ENCODE measurements around the gene RARS1.

RARS1 gene

DNA sequence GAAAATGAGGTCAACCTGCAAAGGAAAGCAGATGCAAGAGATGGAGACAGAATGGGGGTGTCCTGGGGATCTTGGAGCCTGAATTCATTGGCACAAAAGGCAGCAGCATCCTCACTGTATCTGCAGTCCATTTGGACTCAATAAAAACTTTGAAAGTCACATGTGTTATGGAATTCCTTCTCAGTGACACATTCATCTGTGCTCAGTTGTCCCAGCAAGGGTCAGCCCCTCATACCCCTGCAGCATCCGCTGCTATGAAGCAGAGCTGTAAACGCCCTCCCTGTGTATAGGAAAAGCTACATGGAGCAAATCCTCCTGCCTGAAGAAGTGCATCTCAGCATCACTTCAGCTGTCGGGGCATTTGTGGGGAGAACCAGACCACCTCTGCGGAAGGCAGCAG is 14.5 kb upstream of the RARS1 start:
- Mint-ChIP-seq H3K27ac (no peak overlapping the region), H3K4me3 (no peak overlapping the region), H3K27me3 (ENCODE audit: low read depth) (no peaks in the 10 kb centered on the region), H3K9me3 (no peaks in the 10 kb centered on the region), H3K36me3 (ENCODE audit: low read depth) (peaks cover 7% of the 10 kb centered on the region), H3K4me1 (no peaks in the 10 kb centered on the region)
- TF ChIP-seq, protein P1, sequence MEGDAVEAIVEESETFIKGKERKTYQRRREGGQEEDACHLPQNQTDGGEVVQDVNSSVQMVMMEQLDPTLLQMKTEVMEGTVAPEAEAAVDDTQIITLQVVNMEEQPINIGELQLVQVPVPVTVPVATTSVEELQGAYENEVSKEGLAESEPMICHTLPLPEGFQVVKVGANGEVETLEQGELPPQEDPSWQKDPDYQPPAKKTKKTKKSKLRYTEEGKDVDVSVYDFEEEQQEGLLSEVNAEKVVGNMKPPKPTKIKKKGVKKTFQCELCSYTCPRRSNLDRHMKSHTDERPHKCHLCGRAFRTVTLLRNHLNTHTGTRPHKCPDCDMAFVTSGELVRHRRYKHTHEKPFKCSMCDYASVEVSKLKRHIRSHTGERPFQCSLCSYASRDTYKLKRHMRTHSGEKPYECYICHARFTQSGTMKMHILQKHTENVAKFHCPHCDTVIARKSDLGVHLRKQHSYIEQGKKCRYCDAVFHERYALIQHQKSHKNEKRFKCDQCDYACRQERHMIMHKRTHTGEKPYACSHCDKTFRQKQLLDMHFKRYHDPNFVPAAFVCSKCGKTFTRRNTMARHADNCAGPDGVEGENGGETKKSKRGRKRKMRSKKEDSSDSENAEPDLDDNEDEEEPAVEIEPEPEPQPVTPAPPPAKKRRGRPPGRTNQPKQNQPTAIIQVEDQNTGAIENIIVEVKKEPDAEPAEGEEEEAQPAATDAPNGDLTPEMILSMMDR (IDR thresholded peaks at IDR 0.05; ENCODE audit: unreplicated experiment in 3 of 3), result no peak

DNA sequence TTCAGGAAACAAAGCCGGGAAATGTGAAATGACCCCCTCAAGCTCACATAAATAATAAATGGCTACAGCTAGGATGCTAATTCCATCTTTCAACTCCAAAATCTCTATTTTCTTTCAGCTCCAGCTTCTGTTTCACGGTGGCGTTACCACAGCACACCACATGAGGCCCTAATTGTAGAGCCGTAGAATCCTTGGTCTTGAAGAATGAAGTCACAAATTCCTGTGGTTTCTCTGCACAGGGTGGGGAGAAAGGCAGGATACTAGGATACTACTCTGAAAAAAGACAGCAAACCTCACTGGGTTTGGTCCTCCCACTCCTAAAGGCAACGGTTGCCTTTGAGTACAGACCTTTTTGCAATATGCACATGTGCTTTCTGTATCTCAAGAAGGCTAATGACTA is 13.9 kb upstream of the RARS1 start:
- TF ChIP-seq, protein P1 (IDR thresholded peaks at IDR 0.05; ENCODE audit: unreplicated experiment in 3 of 3), result no peak
- Mint-ChIP-seq H3K4me1 (no peaks in the 10 kb centered on the region), H3K27me3 (ENCODE audit: low read depth) (no peaks in the 10 kb centered on the region), H3K9me3 (no peaks in the 10 kb centered on the region), H3K27ac (no peak overlapping the region), H3K36me3 (ENCODE audit: low read depth) (peaks cover 7% of the 10 kb centered on the region), H3K4me3 (no peak overlapping the region)

DNA sequence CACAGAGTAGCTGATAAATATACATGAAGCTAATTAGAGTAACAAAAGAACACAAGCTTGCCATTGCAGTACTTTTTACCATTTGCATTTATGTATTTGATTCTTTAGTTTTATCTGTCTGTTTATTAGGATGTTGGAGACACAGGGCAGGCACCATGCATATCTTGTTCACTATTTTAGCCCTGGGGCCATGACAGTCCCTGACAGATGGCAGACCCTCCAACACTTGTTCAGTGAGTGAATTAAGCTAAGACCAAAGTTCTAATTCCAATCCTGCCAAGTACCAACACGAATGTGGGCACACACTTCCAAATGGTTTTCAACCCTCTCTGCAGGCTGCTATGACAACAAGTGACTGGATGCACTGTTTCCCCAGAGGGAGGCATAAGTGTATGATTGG is 12.0 kb upstream of the RARS1 start:
- Mint-ChIP-seq H3K27ac (no peak overlapping the region), H3K4me3 (no peak overlapping the region), H3K36me3 (ENCODE audit: low read depth) (peaks cover 7% of the 10 kb centered on the region), H3K9me3 (no peaks in the 10 kb centered on the region), H3K4me1 (no peaks in the 10 kb centered on the region), H3K27me3 (ENCODE audit: low read depth) (no peaks in the 10 kb centered on the region)
- TF ChIP-seq, protein P1 (IDR thresholded peaks at IDR 0.05; ENCODE audit: unreplicated experiment in 3 of 3), result no peak

DNA sequence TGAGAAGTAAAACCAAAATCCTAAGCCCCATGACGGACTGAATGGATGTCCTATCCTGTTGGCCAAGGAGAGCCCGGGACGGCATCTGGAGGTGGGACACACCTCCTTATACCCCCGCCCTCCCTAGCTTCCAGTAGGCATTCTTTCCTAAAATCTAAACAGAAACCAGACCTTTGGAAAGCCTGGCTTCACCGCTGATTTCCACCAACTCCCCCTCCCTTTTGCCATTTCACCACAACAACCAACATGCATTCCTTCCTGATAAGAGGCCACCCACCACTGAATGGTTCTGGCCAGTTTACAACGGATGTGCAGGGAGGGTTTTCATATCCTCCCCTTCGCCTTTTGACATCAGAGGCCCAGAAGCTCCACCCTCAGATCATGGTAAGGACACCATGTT is 9.2 kb upstream of the RARS1 start:
- Mint-ChIP-seq H3K27me3 (ENCODE audit: low read depth) (peaks cover 3% of the 10 kb centered on the region), H3K4me1 (no peaks in the 10 kb centered on the region), H3K9me3 (no peaks in the 10 kb centered on the region), H3K4me3 (no peak overlapping the region), H3K36me3 (ENCODE audit: low read depth) (no peaks in the 10 kb centered on the region), H3K27ac (no peak overlapping the region)
- TF ChIP-seq, protein P1 (IDR thresholded peaks at IDR 0.05; ENCODE audit: unreplicated experiment in 3 of 3), result no peak

DNA sequence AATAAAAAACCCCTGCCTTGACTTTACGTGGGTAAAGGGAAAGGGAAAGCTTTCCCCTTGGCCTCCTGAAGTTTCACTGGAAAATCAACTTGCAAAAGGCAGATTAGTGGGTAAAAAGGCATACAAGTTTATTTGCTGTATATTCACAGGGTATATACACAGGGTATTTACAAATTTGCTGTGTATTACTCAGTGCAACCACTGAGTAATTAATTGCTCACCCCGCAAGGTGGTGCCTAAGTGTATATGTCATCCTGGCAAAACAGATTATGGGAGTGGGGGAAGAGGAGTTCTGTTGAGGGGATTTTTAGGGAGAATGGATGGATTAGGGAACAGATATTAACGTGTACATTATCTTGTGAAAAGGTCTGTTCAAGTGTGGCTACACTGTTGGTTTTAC is 7.1 kb upstream of the RARS1 start:
- Mint-ChIP-seq H3K4me3 (no peak overlapping the region), H3K4me1 (no peaks in the 10 kb centered on the region), H3K27me3 (ENCODE audit: low read depth) (peaks cover 5% of the 10 kb centered on the region), H3K36me3 (ENCODE audit: low read depth) (no peaks in the 10 kb centered on the region), H3K9me3 (no peaks in the 10 kb centered on the region), H3K27ac (no peak overlapping the region)
- TF ChIP-seq, protein P1 (IDR thresholded peaks at IDR 0.05; ENCODE audit: unreplicated experiment in 3 of 3), result no peak

DNA sequence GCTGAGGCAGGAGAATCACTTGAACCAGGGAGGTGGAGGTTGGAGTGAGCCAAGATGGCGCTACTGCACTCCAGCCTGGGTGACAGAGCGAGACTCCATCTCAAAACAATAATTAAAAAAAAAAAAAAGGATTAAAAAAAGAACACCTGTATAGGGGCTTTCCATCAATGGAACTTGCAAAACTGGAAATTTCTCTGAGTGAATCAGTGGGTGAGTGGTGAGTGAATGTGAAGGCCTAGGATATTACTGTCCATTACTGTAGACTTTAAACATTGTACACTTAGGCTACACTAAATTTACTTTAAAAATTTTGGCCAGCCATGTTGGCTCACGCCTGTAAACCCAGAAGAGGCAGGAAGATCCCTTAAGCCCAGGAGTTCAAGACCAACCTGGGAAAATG is 5.7 kb upstream of the RARS1 start:
- TF ChIP-seq, protein P1 (IDR thresholded peaks at IDR 0.05; ENCODE audit: unreplicated experiment in 3 of 3), result no peak
- Mint-ChIP-seq H3K36me3 (ENCODE audit: low read depth) (no peaks in the 10 kb centered on the region), H3K9me3 (no peaks in the 10 kb centered on the region), H3K4me1 (no peaks in the 10 kb centered on the region), H3K27me3 (ENCODE audit: low read depth) (peaks cover 5% of the 10 kb centered on the region), H3K4me3 (no peak overlapping the region), H3K27ac (no peak overlapping the region)

Measured in nephron (organoid).